Endothelial cell of umbilical vein (primary cell): ENCODE data around the gene RGS10. TPM values are rescaled to one million over a fixed set of nuclear protein-coding genes. Genes with fewer than 3 reads are reported as not detected.

ENCODE experiments used
- BruUV-seq: library from RNA; stranded (reverse); fragments of 400-500 nt; replicated peaks from 2 replicates; lab custom pipeline; 2021; lab: Mats Ljungman, UMichigan
- CTCF ChIA-PET: fragments of 300-600, 350-600 bp; sonication (Branson Sonifier 250); formaldehyde crosslinking; loops from one replicate; lab custom pipeline; 2021; ENCODE audit warnings: antibody characterized with exemption, inconsistent platforms; lab: Charles Lee
- POLR2A ChIA-PET: fragments of 300-600, 350-600 bp; sonication (Branson Sonifier 250); formaldehyde crosslinking; loops from one replicate; lab custom pipeline; 2021; ENCODE audit warnings: antibody characterized with exemption, inconsistent platforms; lab: Charles Lee
- DNase-seq: peaks from one replicate; pipeline ENCODE4 v3.0.0-alpha.2; 2011; ENCODE audit warnings: low read depth, low spot score
- FAIRE-seq: peaks from 2 replicates; lab custom pipeline; 2011; peaks lifted over from hg19 to GRCh38; lab: Jason Lieb, UNC
- H2AFZ ChIP-seq: 2 replicates; pipeline ENCODE4 v1.6.0; 2012; ENCODE audit warnings: low read depth, low read length, control low read depth, inconsistent platforms
- H3K27ac ChIP-seq: 2 replicates; pipeline ENCODE4 v1.5.1; 2011; ENCODE audit warnings: low read depth, mild to moderate bottlenecking, control low read depth, low read length, moderate library complexity; ENCODE audit not compliant: insufficient read depth
- H3K27me3 ChIP-seq, 2 experiments: 2 replicates each; pipeline versions ENCODE4 v1.6.0 to v1.6.1; 2011; ENCODE audit warnings: low read length in 2 of 2, mixed read lengths in 1 of 2; ENCODE audit not compliant: control insufficient read depth in 2 of 2, insufficient read depth in 2 of 2
- H3K36me3 ChIP-seq, 2 experiments: 2 replicates in 1 of 2; 3 replicates in 1 of 2; pipeline ENCODE4 v1.5.1; 2011; ENCODE audit warnings: low read length in 2 of 2, mild to moderate bottlenecking in 1 of 2, moderate library complexity in 1 of 2; ENCODE audit not compliant: control insufficient read depth in 2 of 2, insufficient read depth in 2 of 2; ENCODE audit errors: extremely low read depth in 1 of 2
- H3K4me1 ChIP-seq: 3 replicates; pipeline ENCODE4 v1.5.1; 2011; ENCODE audit warnings: mild to moderate bottlenecking, low read length; ENCODE audit not compliant: control insufficient read depth, insufficient read depth; ENCODE audit errors: extremely low read depth
- H3K4me2 ChIP-seq: 2 replicates; pipeline ENCODE4 v1.6.1; 2011; ENCODE audit warnings: low read length, control low read depth, mixed read lengths; ENCODE audit not compliant: insufficient read depth
- H3K4me3 ChIP-seq, 3 experiments: fragments of 200-600 bp in 1 of 3; sonication (generic), shearing (Covaris generic) in 1 of 3; replicated peaks in 1 of 3; 2 replicates each; pipeline ENCODE4 v1.5.1; 2011 to 2016; ENCODE audit warnings: control low read depth in 3 of 3, low read length in 3 of 3, mild to moderate bottlenecking in 2 of 3, inconsistent platforms in 1 of 3, low read depth in 1 of 3, moderate library complexity in 1 of 3; ENCODE audit not compliant: insufficient read depth in 1 of 3
- H3K79me2 ChIP-seq: 2 replicates; pipeline ENCODE4 v1.6.0; 2012; ENCODE audit warnings: low read length, inconsistent platforms; ENCODE audit not compliant: control insufficient read depth, insufficient read depth
- H3K9ac ChIP-seq: replicated peaks from 2 replicates; pipeline ENCODE3; 2011; ENCODE audit warnings: low read length, control low read depth; ENCODE audit not compliant: insufficient read depth; ENCODE audit errors: extremely low read depth
- H3K9me1 ChIP-seq: replicated peaks from 3 replicates; pipeline ENCODE4 v1.6.0; 2011; ENCODE audit warnings: mild to moderate bottlenecking, low read length; ENCODE audit not compliant: control insufficient read depth, insufficient read depth; ENCODE audit errors: extremely low read depth
- H3K9me3 ChIP-seq: replicated peaks from 2 replicates; pipeline ENCODE4 v1.5.1; 2012; ENCODE audit warnings: low read length, inconsistent platforms; ENCODE audit not compliant: control insufficient read depth, insufficient read depth
- H4K20me1 ChIP-seq: replicated peaks from 2 replicates; pipeline ENCODE3; 2011; ENCODE audit warnings: mild to moderate bottlenecking, low read length; ENCODE audit not compliant: control insufficient read depth, insufficient read depth; ENCODE audit errors: extremely low read depth
- CTCF ChIP-seq, 2 donors: IDR thresholded peaks; 1 replicate in 1 of 2; 2 replicates in 1 of 2; pipeline ENCODE4 v1.5.1; 2011; ENCODE audit warnings: low read length in 2 of 2, mild to moderate bottlenecking in 2 of 2, moderate library complexity in 2 of 2, control low read depth in 1 of 2, inconsistent platforms in 1 of 2, low read depth in 1 of 2; ENCODE audit not compliant: insufficient read depth in 1 of 2; ENCODE audit errors: extremely low read depth in 1 of 2
- EZH2 ChIP-seq: IDR thresholded peaks from 2 replicates; pipeline ENCODE4 v1.6.1; 2012; ENCODE audit warnings: borderline replicate concordance, low read depth, mild to moderate bottlenecking, moderate library complexity, low read length, inconsistent platforms; ENCODE audit not compliant: severe bottlenecking
- FOS ChIP-seq: IDR thresholded peaks from 2 replicates; pipeline ENCODE4 v1.6.1; 2011; ENCODE audit warnings: mild to moderate bottlenecking, low read length, moderate library complexity, borderline replicate concordance; ENCODE audit not compliant: insufficient read depth
- GATA2 ChIP-seq: IDR thresholded peaks from 2 replicates; pipeline ENCODE4 v1.7.0; 2011; ENCODE audit warnings: low read depth, mild to moderate bottlenecking, moderate library complexity, mixed read lengths, low read length; ENCODE audit not compliant: insufficient read length, insufficient read depth
- JUN ChIP-seq: IDR thresholded peaks from 2 replicates; pipeline ENCODE4 v1.6.1; 2011; ENCODE audit warnings: borderline replicate concordance, low read depth; ENCODE audit not compliant: insufficient read length, insufficient read depth
- MAX ChIP-seq: IDR thresholded peaks from 2 replicates; pipeline ENCODE4 v1.6.1; 2011; ENCODE audit not compliant: insufficient read depth, insufficient read length
- MYC ChIP-seq: IDR thresholded peaks from one replicate; pipeline ENCODE4 v1.6.1; 2011; ENCODE audit warnings: mild to moderate bottlenecking, low read depth, low read length
- POLR2A ChIP-seq: IDR thresholded peaks from 2 replicates; pipeline ENCODE4 v1.6.1; 2012; ENCODE audit warnings: low read depth, mild to moderate bottlenecking, control low read depth, low read length
- dilution Hi-C: fragments of 300-500 bp; cut with MboI; formaldehyde crosslinking; loops from one replicate; pipeline ENCODE4 v1.15.0; 2019; ENCODE audit warnings: low sequenced_read_pairs; ENCODE audit not compliant: extremely low pct_ligation_motif_present
- intact Hi-C: fragments of 100-400 bp; cut with micrococcal nuclease; formaldehyde crosslinking; loops from one replicate; pipeline ENCODE4 v1.10.0; 2022
- polyA plus RNA-seq, 4 experiments: library from polyadenylated mRNA; depleted of rRNA in 3 of 4; stranded (reverse) in 3 of 4; unstranded in 1 of 4; fragments of >200 nt; gene quantifications; 2 replicates each; pipeline versions ENCODE4 v1.2.1 to v1.2.3, GENCODE V29; 2011 to 2012; ENCODE audit warnings: missing spikeins in 1 of 4
- total RNA-seq: library from RNA; stranded (reverse); gene quantifications from 2 replicates; pipeline ENCODE4 v1.2.3, GENCODE V29; 2021

The RGS10 gene
- total and polyA plus RNA-seq, 2 donors (not counting 3 experiments of a cell fraction or from before 2014, with no cell fraction given), result 7.8 to 22.4 TPM

GRCh38 chr10:119474606-119475005, 67.9 kb downstream of the RGS10 start:
- peaks cover 30 to 40% of the 10 kb centered on the region in 2 experiments for H3K27me3 ChIP-seq
- no TSS peak for BruUV-seq
- H3K4me2 ChIP-seq, result no peak overlapping the region
- dilution Hi-C loops, result no loop called here
- H4K20me1 ChIP-seq, result no peaks in the 10 kb centered on the region
- no peaks in the 10 kb centered on the region for H3K9me3 ChIP-seq
- TF ChIP-seq POLR2A (no peak), GATA2 (no peak), MAX (no peak), JUN (no peak), MYC (no peak), CTCF (IDR thresholded peaks at IDR 0.05; ENCODE audit: extremely low read depth in 1 of 2, insufficient read depth in 1 of 2, low read depth in 1 of 2, low read length in 2 of 2) (no peak), FOS (no peak), EZH2 (no peak)
- no peaks in the 10 kb centered on the region for H3K4me1 ChIP-seq
- no peak for FAIRE-seq
- ChIA-PET CTCF (interaction anchor here (1.1 kb wide), 1 partner anchor 14 kb away, joined by 3 read pairs; no protein-coding TSS in a partner anchor), POLR2A (no interaction called here)
- no peak overlapping the region for H3K27ac ChIP-seq
- H3K4me3 ChIP-seq, result no peak overlapping the region
- no peak overlapping the region for H3K9ac ChIP-seq
- no peaks in the 10 kb centered on the region for H3K36me3 ChIP-seq
- DNase-seq, result no peak
- no peaks in the 10 kb centered on the region for H3K79me2 ChIP-seq
- intact Hi-C loops, result no loop called here
- H3K9me1 ChIP-seq, result no peaks in the 10 kb centered on the region
- no peak overlapping the region for H2AFZ ChIP-seq
